SK-N-SH (cell line): Measurements from ENCODE around the gene NBEA.

Experiments used
- CHD2 ChIP-seq: fragments of 150-350 bp; IDR thresholded peaks from 2 replicates; pipeline ENCODE4 v1.6.1; 2018; ENCODE audit warnings: low read length; ENCODE audit not compliant: partially characterized antibody
- CTCF ChIP-seq: fragments of 200-600 bp; sonication (generic); IDR thresholded peaks from 2 replicates; pipeline ENCODE4 v1.6.1; 2017; ENCODE audit warnings: antibody characterized with exemption, mild to moderate bottlenecking, moderate library complexity
- FOXJ3 ChIP-seq: sonication (generic); formaldehyde crosslinking; IDR thresholded peaks from 2 replicates; pipeline ENCODE4 v1.5.1; 2020; ENCODE audit warnings: mild to moderate bottlenecking, missing genetic modification reagents
- GABPA ChIP-seq: IDR thresholded peaks from 2 replicates; pipeline ENCODE4 v1.4.0; 2012; ENCODE audit warnings: low read depth, mild to moderate bottlenecking
- MAX ChIP-seq: IDR thresholded peaks from 2 replicates; pipeline ENCODE4 v1.4.0; 2012; ENCODE audit warnings: low read depth
- PBX3 ChIP-seq: IDR thresholded peaks from 2 replicates; pipeline ENCODE4; 2012
- RFX5 ChIP-seq: IDR thresholded peaks from 2 replicates; pipeline ENCODE4 v1.6.1; 2012; ENCODE audit warnings: mild to moderate bottlenecking, improper control_type of control experiment, low read length
- YY1 ChIP-seq: IDR thresholded peaks from 2 replicates; pipeline ENCODE4 v1.4.0; 2012; ENCODE audit warnings: low read depth, mild to moderate bottlenecking
- ZBTB33 ChIP-seq: IDR thresholded peaks from 2 replicates; pipeline ENCODE4 v1.4.0; 2012; ENCODE audit warnings: low read depth, borderline replicate concordance

GRCh38 chr13:35471706-35472322 is 529.7 kb downstream of the NBEA start:
- TF ChIP-seq CTCF (no peak), RFX5 (no peak), CHD2 (peak; percentile 1), FOXJ3 (CRISPR knock-in tag) (no peak), GABPA (no peak), YY1 (no peak), PBX3 (no peak; the same call in 1 of the 2 replicates), ZBTB33 (no peak), MAX (no peak)
